GM18505 (cell line): ENCODE results near the gene PPP1R12B.
"Not testable (repeated sequence)": the region's sequence is repeated elsewhere in the genome, so short reads cannot be mapped to it uniquely, and the experiment has no call there.

Experiments
- ATAC-seq: cut with Tn5 transposase; IDR thresholded peaks from one replicate; pipeline ENCODE4 v1.9.1; 2021; ENCODE audit not compliant: unreplicated experiment
- POLR2A ChIP-seq: IDR thresholded peaks from 4 replicates; pipeline ENCODE4 v1.6.1; 2011; ENCODE audit warnings: borderline replicate concordance; ENCODE audit not compliant: insufficient read depth, insufficient read length; ENCODE audit errors: extremely low read depth

PPP1R12B gene

DNA sequence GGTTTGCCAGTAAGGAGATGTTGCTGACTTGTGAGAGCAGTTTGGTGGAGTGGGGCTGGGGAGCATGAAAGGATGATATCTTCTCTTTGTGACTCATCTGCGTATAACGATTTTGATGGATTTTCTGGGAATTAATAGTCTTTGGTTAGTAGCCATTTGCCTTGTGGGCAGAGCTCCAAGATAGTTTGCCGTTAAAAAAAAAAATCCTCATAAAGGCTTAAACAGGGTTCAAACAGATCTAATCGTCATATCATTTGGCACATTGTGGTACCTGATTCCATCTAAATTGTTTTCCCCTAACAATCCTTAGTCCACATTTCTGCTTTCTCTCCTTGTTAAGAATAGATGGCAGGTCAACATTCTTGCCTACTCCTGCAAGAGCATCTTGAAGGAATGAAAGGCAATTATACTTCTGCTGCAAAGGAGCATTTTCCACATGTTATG lies 168.0 kb downstream of the PPP1R12B start:
- TF ChIP-seq POLR2A, result no peak
- ATAC-seq, result no peak

DNA sequence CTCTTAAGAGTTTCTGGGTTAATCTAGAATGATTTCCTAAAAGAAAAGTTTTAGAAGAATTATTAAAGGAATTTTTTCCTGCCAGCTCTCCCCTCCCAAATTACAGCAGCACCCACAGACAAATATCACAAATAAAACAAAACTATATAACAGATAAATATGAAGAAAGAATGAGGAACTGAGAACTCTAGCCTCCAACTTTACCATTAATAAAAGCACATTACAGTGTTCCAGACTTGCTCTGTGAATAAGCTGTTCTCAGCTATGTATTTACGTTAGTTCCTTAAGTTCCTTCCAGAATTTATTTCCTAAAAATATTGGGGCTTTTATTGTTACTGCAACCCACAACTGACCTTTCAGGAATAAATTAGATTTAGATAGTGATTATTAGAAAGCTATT lies 168.6 kb downstream of the PPP1R12B start:
- not testable (repeated sequence) for ATAC-seq

DNA sequence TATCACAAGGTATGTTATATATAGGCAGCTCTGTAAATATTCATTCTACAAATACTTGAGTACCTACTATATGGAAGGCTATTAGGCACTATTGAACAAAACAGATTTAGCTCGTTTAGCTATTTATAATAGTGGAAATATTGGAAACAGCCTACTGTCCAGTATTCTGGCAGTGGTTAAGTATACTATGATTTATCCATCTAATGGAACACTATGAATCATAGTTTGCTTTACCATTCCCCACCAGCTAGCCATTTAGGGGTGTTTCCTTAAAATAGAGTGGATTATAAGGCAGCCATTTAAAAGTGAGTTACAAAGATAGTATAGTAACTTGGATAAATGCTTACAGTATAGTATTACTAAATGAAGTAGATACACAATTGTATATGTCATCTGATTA lies 169.7 kb downstream of the PPP1R12B start:
- not testable (repeated sequence) for ATAC-seq

DNA sequence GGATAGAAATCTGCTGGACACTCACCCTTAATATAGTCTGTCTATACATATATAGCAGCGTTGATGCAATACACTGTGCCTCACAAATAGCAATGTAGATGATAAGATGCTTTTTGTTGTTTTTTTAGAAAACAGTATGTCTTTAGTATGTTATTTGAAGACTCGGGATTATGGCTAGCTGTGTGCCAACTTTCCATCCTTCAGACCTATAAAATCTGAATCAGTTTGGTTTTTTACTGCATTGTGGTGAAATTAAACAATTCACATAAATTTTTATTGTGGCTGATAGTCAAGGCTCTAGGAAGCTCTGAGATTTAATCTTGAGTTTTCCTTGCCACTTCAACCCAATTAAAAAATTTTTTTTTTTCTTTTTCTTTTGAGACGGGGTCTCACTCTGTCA lies 170.4 kb downstream of the PPP1R12B start:
- not testable (repeated sequence) for ATAC-seq

DNA sequence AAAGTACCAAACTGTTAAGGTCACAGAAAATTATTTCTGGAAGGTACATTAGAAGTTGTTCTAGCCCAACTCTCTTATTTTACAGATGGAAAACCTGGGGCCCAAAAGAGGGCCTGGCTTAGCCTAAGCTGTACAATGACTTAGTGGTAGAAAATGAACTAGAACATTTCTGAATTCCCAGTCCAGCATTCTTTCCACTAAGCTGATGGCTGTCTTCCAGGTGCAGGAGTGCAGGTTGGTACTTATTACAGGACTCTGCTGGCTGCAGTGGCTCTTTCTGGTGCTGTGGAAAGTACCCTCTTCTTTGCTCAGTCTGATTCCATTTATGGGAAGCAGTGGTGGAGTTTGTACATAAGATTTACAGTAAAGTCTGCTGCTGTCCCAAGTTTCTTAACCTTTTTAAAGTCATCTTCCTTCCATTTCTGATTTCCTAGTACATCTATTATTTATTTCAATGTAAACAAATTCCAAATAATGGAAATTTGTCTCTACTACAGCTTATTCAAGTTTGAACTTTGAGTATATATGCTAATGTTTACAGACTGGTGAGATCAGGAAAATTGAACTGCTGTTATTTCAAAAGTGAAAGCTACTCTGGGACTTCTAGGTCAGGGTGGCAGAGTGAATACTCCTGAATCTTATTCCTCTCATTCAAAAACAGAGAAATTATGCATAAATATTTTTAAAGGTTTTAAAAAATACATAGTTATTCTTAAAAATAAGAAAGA lies 171.8 kb downstream of the PPP1R12B start:
- not testable (repeated sequence) for ATAC-seq

DNA sequence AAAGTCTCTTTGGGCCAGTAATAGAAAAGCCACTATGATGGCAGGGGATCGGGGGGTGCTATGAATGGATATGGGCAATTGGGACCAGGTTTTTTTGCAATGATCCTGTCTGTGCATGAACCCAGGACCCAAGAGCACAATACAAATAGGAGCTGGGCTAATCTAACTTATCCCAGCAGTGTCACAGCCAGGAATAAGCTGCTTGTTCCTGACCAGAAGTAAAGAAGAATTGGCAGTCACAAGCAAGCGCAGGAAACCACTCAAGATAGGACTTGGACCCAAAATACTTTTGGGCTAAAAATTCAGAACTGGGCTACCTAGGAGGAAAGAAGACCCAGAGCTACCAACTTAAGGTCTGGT lies 172.3 kb downstream of the PPP1R12B start:
- ATAC-seq, result not testable (repeated sequence)

DNA sequence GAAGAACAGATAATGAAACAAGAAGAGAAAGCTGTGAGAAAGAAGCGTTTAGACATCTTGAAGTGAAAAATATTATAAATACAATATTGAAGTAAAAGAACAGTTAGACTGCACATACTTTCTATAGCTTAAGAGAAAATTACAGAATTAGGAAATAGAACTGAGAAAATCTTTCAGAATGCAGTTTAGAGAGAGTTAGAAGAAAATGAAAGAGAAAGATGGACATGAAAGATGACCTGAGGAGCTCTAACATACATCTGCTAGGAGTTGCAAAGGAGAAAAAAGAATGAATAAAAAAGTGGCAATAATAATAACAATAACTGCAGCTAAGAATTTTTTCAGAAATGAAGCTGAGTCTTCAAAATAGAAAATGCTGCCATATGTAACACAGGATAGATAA lies 173.0 kb downstream of the PPP1R12B start:
- ATAC-seq, result not testable (repeated sequence)

DNA sequence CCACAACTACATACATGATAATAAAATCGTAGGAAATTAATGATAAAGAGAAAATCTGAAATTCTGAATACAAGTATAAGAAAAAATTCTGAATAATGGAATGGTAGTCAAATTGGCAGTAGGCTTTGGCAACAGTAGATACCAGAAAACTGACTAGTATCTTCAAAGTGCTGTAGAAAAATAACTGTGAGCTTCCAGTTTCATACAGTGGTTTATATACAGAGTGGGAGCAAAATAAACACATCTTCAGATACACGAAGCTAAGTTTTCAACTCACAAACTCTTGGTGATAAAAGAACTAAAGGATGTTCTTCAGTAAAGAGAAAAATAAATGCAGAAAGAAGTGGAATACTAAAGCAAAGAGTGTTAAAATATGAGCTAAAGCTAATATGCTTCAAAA lies 173.4 kb downstream of the PPP1R12B start:
- no peak for ATAC-seq

DNA sequence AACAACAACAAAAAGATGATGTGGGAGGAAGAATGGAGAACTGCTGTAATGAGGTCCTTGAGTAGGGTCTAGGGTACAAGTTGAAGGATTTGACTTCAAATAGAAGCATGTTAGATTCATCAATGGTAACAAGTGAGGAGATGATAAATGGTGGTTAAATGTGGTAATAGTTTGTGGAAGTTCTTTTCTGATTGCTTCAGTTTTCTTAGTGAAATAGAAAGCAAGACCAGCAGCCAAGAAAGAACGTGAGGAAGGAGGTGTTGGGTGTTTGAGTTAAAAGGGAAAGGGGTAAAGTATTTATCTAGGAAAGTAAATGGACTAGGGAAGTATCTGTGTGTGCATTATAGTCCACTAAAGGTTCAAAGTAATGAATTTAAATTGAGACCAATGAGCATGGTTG lies 177.6 kb downstream of the PPP1R12B start:
- ATAC-seq, result not testable (repeated sequence)

More for the DNA sequence above, 173.4 kb downstream of the PPP1R12B start:
- TF ChIP-seq POLR2A, result no peak

DNA sequence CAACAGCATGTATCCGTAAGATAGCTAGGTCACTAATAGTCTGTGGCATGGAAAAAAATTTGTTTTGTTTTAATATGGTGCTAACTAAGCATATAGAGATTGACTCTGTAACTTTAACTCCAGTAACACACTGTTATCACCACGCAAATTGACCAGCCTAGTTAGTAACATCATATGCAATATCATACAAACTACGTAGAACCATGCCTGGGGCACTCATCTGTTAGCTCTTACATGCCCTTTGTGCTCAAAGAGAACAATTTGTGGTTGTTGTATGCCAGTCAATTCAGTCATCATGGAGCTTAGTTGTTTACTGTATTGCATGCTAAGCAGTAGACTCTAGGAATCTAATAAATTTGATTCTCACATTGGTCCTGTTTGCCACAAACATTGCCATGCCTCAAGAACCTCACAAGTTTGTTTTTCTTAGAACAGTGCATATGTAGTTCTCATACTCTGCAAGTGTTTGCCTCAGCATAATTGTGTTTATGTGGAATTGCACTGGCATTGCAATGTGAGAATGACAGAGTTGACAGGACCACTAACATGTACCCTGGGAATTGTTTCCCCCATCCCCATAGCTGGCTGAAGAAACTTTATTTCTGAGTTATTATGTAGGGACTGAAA lies 179.7 kb downstream of the PPP1R12B start:
- not testable (repeated sequence) for ATAC-seq

DNA sequence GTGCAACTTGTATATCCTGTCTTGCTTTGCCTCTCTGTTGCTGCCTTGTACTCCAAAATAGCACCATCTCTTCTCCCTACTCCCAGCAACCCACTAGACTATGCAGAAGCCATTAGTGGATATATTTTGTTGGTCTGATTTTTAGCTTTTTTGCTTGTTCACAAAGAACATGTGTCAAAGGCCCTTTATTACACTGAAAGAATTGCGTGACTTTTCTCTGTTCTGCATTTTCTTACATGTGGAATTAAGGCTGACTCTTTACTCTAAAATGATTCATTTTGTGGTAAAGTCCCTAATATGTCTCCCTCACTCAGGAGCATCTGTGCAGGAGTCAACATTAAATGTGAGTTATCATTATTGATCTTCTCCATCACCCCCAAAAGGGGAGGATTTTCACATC lies 182.2 kb downstream of the PPP1R12B start:
- ATAC-seq, result not testable (repeated sequence)

DNA sequence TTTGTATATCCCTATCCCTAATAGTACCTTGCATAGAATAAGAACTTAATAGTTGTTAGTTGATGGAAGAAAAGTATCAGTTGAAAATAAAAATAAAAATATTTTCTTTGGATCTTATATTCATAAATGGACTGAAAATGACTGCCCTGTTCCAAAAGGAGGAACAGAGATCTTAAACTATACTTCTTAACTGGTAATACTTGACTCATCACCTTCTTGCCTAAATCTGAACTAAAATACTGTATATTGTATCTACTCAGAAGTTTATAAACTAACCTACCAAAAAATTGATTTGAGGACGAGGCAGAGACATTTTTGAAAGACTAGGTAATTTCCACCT lies 182.9 kb downstream of the PPP1R12B start:
- TF ChIP-seq POLR2A, result no peak
- ATAC-seq, result no peak

DNA sequence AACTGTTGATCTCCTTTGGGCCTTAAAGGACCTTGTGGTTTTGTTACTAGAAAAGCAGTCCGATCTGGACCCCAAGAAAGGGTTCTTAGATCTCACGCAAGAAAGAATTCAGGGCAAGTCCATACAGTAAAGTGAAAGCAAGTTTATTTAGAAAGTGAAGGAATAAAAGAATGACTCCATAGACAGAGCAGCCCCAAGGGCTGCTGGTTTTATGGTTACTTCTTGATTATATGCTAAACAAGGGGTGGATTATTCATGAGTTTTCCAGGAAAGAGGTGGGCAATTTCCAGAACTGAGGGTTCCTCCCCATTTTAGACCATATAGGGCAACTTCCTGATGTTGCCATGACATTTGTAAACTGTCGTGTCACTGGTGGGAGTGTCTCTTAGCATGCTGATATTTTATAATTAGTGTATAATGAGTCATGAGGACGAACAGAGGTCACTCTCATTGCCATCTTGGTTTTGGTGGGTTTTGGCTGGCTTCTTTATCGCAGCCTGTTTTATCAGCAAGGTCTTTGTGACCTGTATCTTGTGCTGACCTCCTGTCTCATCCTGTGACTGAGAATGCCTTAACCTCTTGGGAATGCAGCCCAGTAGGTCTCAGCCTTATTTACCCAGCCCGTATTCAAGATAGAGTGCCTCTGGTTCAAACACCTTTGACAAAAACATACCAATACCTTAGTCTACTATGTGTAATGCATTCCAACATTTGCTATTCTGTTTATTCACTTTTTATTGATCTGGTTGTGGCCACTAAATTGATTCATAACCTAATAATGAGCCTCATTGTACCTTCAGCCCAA lies 183.5 kb downstream of the PPP1R12B start:
- not testable (repeated sequence) for ATAC-seq

DNA sequence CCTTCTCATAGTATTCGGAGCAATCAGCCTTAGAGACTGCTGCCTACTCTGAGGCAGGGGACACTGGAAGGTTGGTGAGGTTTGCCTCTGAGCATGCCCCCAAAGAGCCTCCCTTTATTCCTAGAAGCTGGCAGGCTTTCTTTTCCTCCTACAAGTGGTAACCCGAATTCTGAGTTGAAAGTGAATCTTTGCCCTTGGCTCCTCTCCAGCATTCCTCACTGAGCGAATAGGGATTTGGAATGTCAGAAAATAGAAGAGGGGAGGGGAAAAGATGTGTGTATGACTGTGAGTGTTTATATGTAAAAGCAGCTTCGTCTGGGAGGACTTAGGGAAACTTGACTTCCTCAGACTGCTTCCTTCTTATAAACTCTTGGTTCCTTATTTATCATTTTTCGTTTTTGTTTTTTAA lies 190.7 kb downstream of the PPP1R12B start:
- ATAC-seq, result not testable (repeated sequence)

DNA sequence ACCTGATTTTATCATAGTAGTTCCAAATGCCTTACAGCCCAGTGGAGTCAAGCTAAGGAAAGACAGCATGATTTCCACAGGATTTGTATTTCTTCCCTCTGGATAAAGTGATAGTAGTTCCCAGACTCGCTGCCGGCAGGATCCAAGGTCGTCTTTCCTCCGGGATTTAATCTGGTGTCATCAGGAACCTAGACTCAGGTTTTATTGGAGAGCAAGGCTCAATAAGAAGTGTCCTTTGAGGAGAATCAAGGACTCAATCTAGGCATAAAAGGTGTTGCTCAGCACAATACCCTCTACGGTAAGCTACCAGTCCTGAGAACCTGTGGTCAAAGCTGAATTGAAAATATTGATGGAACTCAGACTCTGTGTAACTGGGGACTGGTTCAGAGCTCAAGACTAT lies 191.1 kb downstream of the PPP1R12B start:
- not testable (repeated sequence) for ATAC-seq
